ENCODE results near the gene CSHL1. TPM values are rescaled to one million over a fixed set of nuclear protein-coding genes. Genes with fewer than 3 reads are reported as not detected.
"Not testable (repeated sequence)": the region's sequence is repeated elsewhere in the genome, so short reads cannot be mapped to it uniquely, and the experiment has no call there.

CSHL1 gene
- polyA plus RNA-seq, 3 donors, result not detected

DNA sequence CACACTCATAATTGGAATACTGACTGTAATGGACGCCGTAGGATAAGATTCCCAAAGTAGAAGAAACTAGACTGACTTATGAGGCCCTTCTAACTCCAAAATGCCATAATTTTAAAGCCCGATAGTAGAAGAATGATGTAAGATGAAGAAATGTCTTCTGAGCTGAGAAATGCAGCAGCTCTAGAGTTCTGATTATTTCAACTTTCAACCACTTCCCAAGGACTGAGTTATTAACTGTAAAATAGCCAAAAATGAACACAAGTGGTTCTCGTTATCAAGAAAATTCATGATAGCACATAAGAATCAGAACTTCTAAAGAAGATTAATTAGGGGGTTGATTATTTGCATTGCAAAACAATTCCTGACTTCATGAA, 40.8 kb downstream of the CSHL1 start:
- DNase-seq (ENCODE audit: extremely low read depth in 1 of 11, low read depth in 9 of 11, low spot score in 4 of 11), result not testable (repeated sequence)

- DNase-seq (ENCODE audit: extremely low read depth in 1 of 11, low read depth in 9 of 11, low spot score in 4 of 11), result not testable (repeated sequence)
These were observed 41.4 kb downstream of the CSHL1 start for GRCh38 chr17:63869491-63870291.

DNA sequence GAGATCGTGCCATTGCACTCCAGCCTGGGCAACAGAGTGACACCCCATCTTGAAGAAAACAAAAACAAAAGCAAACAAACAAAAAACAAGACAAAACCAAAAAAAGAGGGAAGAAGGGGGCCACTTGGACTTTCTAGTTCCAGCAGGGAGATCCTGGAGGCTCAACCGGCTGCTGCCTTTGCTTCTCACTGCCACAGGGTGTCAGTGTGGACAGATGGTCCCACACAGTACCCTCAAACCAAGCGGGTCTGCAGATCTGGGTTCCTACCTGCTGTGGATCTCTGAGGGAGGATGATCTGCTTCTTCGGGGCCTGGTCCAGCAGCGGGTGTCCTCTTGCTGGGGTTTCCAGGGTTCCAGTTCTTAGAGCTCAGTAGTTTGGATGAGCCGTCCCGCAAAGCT, 44.4 kb downstream of the CSHL1 start:
- DNase-seq (ENCODE audit: extremely low read depth in 1 of 11, low read depth in 9 of 11, low spot score in 4 of 11), result not testable (repeated sequence)

Other genes starting within 250 kb of the CSHL1 start
- gene LIMD2, start 211.1 kb downstream of the CSHL1 start, polyA plus RNA-seq (ENCODE audit: insufficient read length in 3 of 3), result 10 to 100 TPM; 23.0 to 38.2 (median 28.2) TPM
- gene STRADA, start 169.5 kb downstream of the CSHL1 start, polyA plus RNA-seq (ENCODE audit: insufficient read length in 3 of 3), result 10 to 100 TPM; 46.1 to 73.6 (median 48.7) TPM
- gene CCDC47, start 137.7 kb downstream of the CSHL1 start, polyA plus RNA-seq (ENCODE audit: insufficient read length in 3 of 3), result 100 to 1,000 TPM; 103 to 120 (median 109) TPM
- 100 to 1,000 TPM; 169 to 205 (median 197) TPM for gene DDX42, start 137.1 kb downstream of the CSHL1 start, polyA plus RNA-seq (ENCODE audit: insufficient read length in 3 of 3)
- gene PSMC5, start 83.8 kb downstream of the CSHL1 start, polyA plus RNA-seq (ENCODE audit: insufficient read length in 3 of 3), result 100 to 1,000 TPM; 175 to 204 (median 203) TPM
- 10 to 100 TPM; 62.6 to 81.3 (median 68.4) TPM for gene FTSJ3, start 83.6 kb downstream of the CSHL1 start, polyA plus RNA-seq (ENCODE audit: insufficient read length in 3 of 3)
- gene SMARCD2, start 68.6 kb downstream of the CSHL1 start, polyA plus RNA-seq (ENCODE audit: insufficient read length in 3 of 3), result 10 to 100 TPM; 50.3 to 63.5 (median 61.8) TPM
- 1 to 10 TPM in 1 of 3 donors, under 1 TPM in 2; 0.19 to 2.9 (median 0.33) TPM for gene CSH2, start 37.6 kb downstream of the CSHL1 start, polyA plus RNA-seq (ENCODE audit: insufficient read length in 3 of 3)
- gene GH2, start 29.3 kb downstream of the CSHL1 start, polyA plus RNA-seq (ENCODE audit: insufficient read length in 3 of 3), result not detected
- gene CSH1, start 14.7 kb downstream of the CSHL1 start, polyA plus RNA-seq (ENCODE audit: insufficient read length in 3 of 3), result 1 to 10 TPM in 1 of 3 donors, under 1 TPM in 1, not detected in 1; 0.83 to 3.7 TPM
- under 1 TPM in 1 of 3 donors, not detected in 2; 0.24 TPM for gene GH1, start 7.6 kb upstream of the CSHL1 start, polyA plus RNA-seq (ENCODE audit: insufficient read length in 3 of 3)
- 1 to 10 TPM; 2.1 to 4.1 (median 3.1) TPM for gene CD79B, start 21.1 kb upstream of the CSHL1 start, polyA plus RNA-seq (ENCODE audit: insufficient read length in 3 of 3)
- 1 to 10 TPM in 2 of 3 donors, under 1 TPM in 1; 0.83 to 1.3 (median 1.2) TPM for gene SCN4A, start 61.7 kb upstream of the CSHL1 start, polyA plus RNA-seq (ENCODE audit: insufficient read length in 3 of 3)
- gene PRR29, start 87.1 kb upstream of the CSHL1 start, polyA plus RNA-seq (ENCODE audit: insufficient read length in 3 of 3), result 1 to 10 TPM; 2.7 to 4.1 (median 3.9) TPM
- gene ICAM2, start 109.4 kb upstream of the CSHL1 start, polyA plus RNA-seq (ENCODE audit: insufficient read length in 3 of 3), result 10 to 100 TPM; 23.0 to 30.0 (median 28.7) TPM
- gene ERN1, start 218.9 kb upstream of the CSHL1 start, polyA plus RNA-seq (ENCODE audit: insufficient read length in 3 of 3), result 1 to 10 TPM; 8.3 to 9.7 (median 8.6) TPM